Common myeloid progenitor, CD34-positive (primary cell): Measurements from ENCODE around the gene DENND4A.
A peak's percentile ranks its signal among the peaks of the same experiment; 100 is the strongest.

Experiments
- CTCF ChIA-PET: fragments of 350-600 bp; sonication (Branson Sonifier 250); formaldehyde crosslinking; loops from one replicate; lab custom pipeline; 2021; ENCODE audit warnings: antibody characterized with exemption; lab: Charles Lee
- POLR2A ChIA-PET: fragments of 350-600 bp; sonication (Branson Sonifier 250); formaldehyde crosslinking; loops from one replicate; lab custom pipeline; 2021; ENCODE audit warnings: antibody characterized with exemption; lab: Charles Lee
- DNase-seq, 3 donors: peaks; one replicate each; pipeline versions ENCODE4 v3.0.0 to v3.0.0-alpha.2; 2013
- H3K27ac ChIP-seq, 2 experiments: 1 replicate in 1 of 2; 2 replicates in 1 of 2; pipeline ENCODE4 v1.7.0; 2013; ENCODE audit warnings: inconsistent platforms in 2 of 2, low read length in 2 of 2, mild to moderate bottlenecking in 2 of 2, low read depth in 1 of 2, moderate library complexity in 1 of 2; ENCODE audit not compliant: severe bottlenecking in 2 of 2, insufficient read depth in 1 of 2, poor library complexity in 1 of 2
- H3K27me3 ChIP-seq, 5 experiments: replicated peaks in 2 of 5; 1 replicate in 3 of 5; 2 replicates in 2 of 5; pipeline versions ENCODE4 v1.6.1 to v1.7.0; 2013; ENCODE audit warnings: low read length in 4 of 5, mild to moderate bottlenecking in 2 of 5, moderate library complexity in 2 of 5, inconsistent platforms in 1 of 5; ENCODE audit not compliant: insufficient read depth in 5 of 5, control insufficient read depth in 4 of 5
- H3K36me3 ChIP-seq, 4 experiments: 1 replicate in 2 of 4; 2 replicates in 2 of 4; pipeline versions ENCODE4 v1.6.1 to v1.7.0; 2013; ENCODE audit warnings: low read length in 3 of 4, control low read depth in 1 of 4, mild to moderate bottlenecking in 1 of 4; ENCODE audit not compliant: control insufficient read depth in 4 of 4, insufficient read depth in 4 of 4
- H3K4me1 ChIP-seq, 4 experiments: 1 replicate in 3 of 4; 2 replicates in 1 of 4; pipeline versions ENCODE4 v1.6.1 to v1.7.1; 2013; ENCODE audit warnings: low read length in 3 of 4, mild to moderate bottlenecking in 3 of 4, control low read depth in 1 of 4, inconsistent platforms in 1 of 4, moderate library complexity in 1 of 4; ENCODE audit not compliant: control insufficient read depth in 4 of 4, insufficient read depth in 4 of 4; ENCODE audit errors: control extremely low read depth in 1 of 4
- H3K4me3 ChIP-seq, 7 experiments: 1 replicate in 4 of 7; 2 replicates in 3 of 7; pipeline versions ENCODE4 v1.5.1 to v1.7.0; 2013; ENCODE audit warnings: mild to moderate bottlenecking in 7 of 7, low read length in 6 of 7, moderate library complexity in 6 of 7, inconsistent platforms in 2 of 7, low read depth in 2 of 7, control low read depth in 1 of 7; ENCODE audit not compliant: insufficient read depth in 4 of 7, control insufficient read depth in 1 of 7; ENCODE audit errors: extremely low read depth in 1 of 7
- H3K9me3 ChIP-seq, 5 experiments: 1 replicate in 4 of 5; 2 replicates in 1 of 5; pipeline versions ENCODE4 v1.6.1 to v1.7.1; 2013; ENCODE audit warnings: low read length in 4 of 5, mild to moderate bottlenecking in 2 of 5, inconsistent platforms in 1 of 5, low read depth in 1 of 5, moderate library complexity in 1 of 5; ENCODE audit not compliant: control insufficient read depth in 4 of 5, insufficient read depth in 2 of 5; ENCODE audit errors: control extremely low read depth in 1 of 5
- WGBS: methylation state at CpG from one replicate; pipeline ENCODE4 v1.1.5; 2013; ENCODE audit not compliant: insufficient coverage; 5-methylcytosine and 5-hydroxymethylcytosine counted together

The DENND4A gene

GRCh38 chr15:65790694-65791334 is 1.3 kb downstream of the DENND4A start:
- ChIA-PET POLR2A (interaction anchor here (0.6 to 1.6 kb wide), 3 partner anchors 10 to 446 kb away, joined by 4 to 8 read pairs (median 4); no protein-coding TSS in a partner anchor), CTCF (interaction anchor here (0.6 to 1.6 kb wide), 11 partner anchors 13 to 78 kb away, joined by 3 to 6 read pairs (median 3); partner anchors contain the start of gene RAB11A)
- H3K4me3 ChIP-seq, result peak overlapping the region; percentile 78 to 99 (median 89)
- no peaks in the 10 kb centered on the region for H3K27me3 ChIP-seq
- H3K9me3 ChIP-seq, result no peaks in the 10 kb centered on the region
- H3K36me3 ChIP-seq, result no peaks in the 10 kb centered on the region
- peaks cover 22 to 46% (median 34%) of the 10 kb centered on the region in 4 experiments for H3K4me1 ChIP-seq
- 0% methylated on average over 7 of the region's 14 CpGs for WGBS
- DNase-seq, result peak in 2 of 3 donors; percentile 61 to 69
- peak overlapping the region; percentile 92 to 94 for H3K27ac ChIP-seq

- WGBS, result 99% methylated on average over 9 of the region's 10 CpGs
- peaks cover 0 to 3% (median 0%) of the 10 kb centered on the region in 4 experiments for H3K36me3 ChIP-seq
- peak overlapping the region in 1 of 2 experiments; percentile 94 for H3K27ac ChIP-seq
- CTCF ChIA-PET, result interaction anchor here (1.1 to 1.4 kb wide), 5 partner anchors 12 to 79 kb away, joined by 3 to 4 read pairs (median 3); partner anchors contain the start of gene RAB11A
- no peaks in the 10 kb centered on the region for H3K9me3 ChIP-seq
- peak overlapping the region in 4 of 7 experiments; percentile 87 to 98 (median 91) for H3K4me3 ChIP-seq
- DNase-seq, result no peak
- POLR2A ChIA-PET, result interaction anchor here (1.6 kb wide), 1 partner anchor 11 kb away, joined by 4 read pairs; no protein-coding TSS in a partner anchor
- no peaks in the 10 kb centered on the region for H3K27me3 ChIP-seq
- H3K4me1 ChIP-seq, result peaks cover 22 to 44% (median 33%) of the 10 kb centered on the region in 4 experiments
Measured at GRCh38 chr15:65789759-65790425, 2.2 kb downstream of the DENND4A start.

GRCh38 chr15:65789105-65789504 is 3.0 kb downstream of the DENND4A start:
- ChIA-PET POLR2A (no interaction called here), CTCF (no interaction called here)
- Histone ChIP-seq H3K9me3 (no peaks in the 10 kb centered on the region), H3K4me1 (peaks cover 22 to 44% (median 33%) of the 10 kb centered on the region in 4 experiments), H3K27ac (no peak overlapping the region), H3K27me3 (no peaks in the 10 kb centered on the region), H3K4me3 (peak overlapping the region in 1 of 7 experiments; percentile 98), H3K36me3 (peaks cover 0 to 10% (median 0%) of the 10 kb centered on the region in 4 experiments)
- no peak for DNase-seq
- 100% methylated on average over 1 of the region's 3 CpGs for WGBS

- no CpG with 5 or more reads among the region's 2 CpGs for whole genome bisulfite sequencing
- peak overlapping the region in 4 of 7 experiments; percentile 1 to 53 (median 36) for H3K4me3 ChIP-seq
Measured at GRCh38 chr15:65787260-65787659, 4.8 kb downstream of the DENND4A start.

GRCh38 chr15:65785151-65785550 is 6.9 kb downstream of the DENND4A start:
- POLR2A ChIA-PET, result no interaction called here
- peaks cover 11 to 25% (median 19%) of the 10 kb centered on the region in 4 experiments for H3K4me1 ChIP-seq
- 93% methylated on average over 2 of the region's 6 CpGs for WGBS

More at GRCh38 chr15:65787260-65787659, 4.8 kb downstream of the DENND4A start:
- Histone ChIP-seq H3K36me3 (peaks cover 0 to 14% (median 0%) of the 10 kb centered on the region in 4 experiments), H3K4me1 (peaks cover 15 to 32% (median 25%) of the 10 kb centered on the region in 4 experiments), H3K27ac (peak overlapping the region in 1 of 2 experiments; percentile 33), H3K9me3 (no peaks in the 10 kb centered on the region), H3K27me3 (no peaks in the 10 kb centered on the region)
- POLR2A ChIA-PET, result no interaction called here
- no peak for DNase-seq
- CTCF ChIA-PET, result no interaction called here

GRCh38 chr15:65783872-65784271 is 8.2 kb downstream of the DENND4A start:
- peaks cover 5 to 15% (median 11%) of the 10 kb centered on the region in 4 experiments for H3K4me1 ChIP-seq
- H3K27me3 ChIP-seq, result no peaks in the 10 kb centered on the region
- no peaks in the 10 kb centered on the region for H3K9me3 ChIP-seq
- no peak overlapping the region for H3K27ac ChIP-seq
- WGBS, result 84% methylated on average over 4 of the region's 5 CpGs
- H3K4me3 ChIP-seq, result no peak overlapping the region
- CTCF ChIA-PET, result interaction anchor here (0.9 kb wide), 1 partner anchor 74 kb away, joined by 4 read pairs; no protein-coding TSS in a partner anchor
- no peak for DNase-seq
- POLR2A ChIA-PET, result no interaction called here
- peaks cover 0 to 16% (median 2%) of the 10 kb centered on the region in 4 experiments for H3K36me3 ChIP-seq

More at GRCh38 chr15:65785151-65785550, 6.9 kb downstream of the DENND4A start:
- H3K9me3 ChIP-seq, result no peaks in the 10 kb centered on the region
- H3K27me3 ChIP-seq, result no peaks in the 10 kb centered on the region
- CTCF ChIA-PET, result interaction anchor here (1.4 kb wide), 1 partner anchor 52 kb away, joined by 5 read pairs; no protein-coding TSS in a partner anchor
- DNase-seq, result no peak
- no peak overlapping the region for H3K27ac ChIP-seq
- peaks cover 0 to 14% (median 2%) of the 10 kb centered on the region in 4 experiments for H3K36me3 ChIP-seq
- H3K4me3 ChIP-seq, result no peak overlapping the region
